NCI-H226 (cell line): ENCODE data around the gene POLR2F.
"Not testable (repeated sequence)": the region's sequence is repeated elsewhere in the genome, so short reads cannot be mapped to it uniquely, and the experiment has no call there.

Source experiments
- DNase-seq: peaks from one replicate; pipeline ENCODE4 v3.0.0-alpha.2; 2015

The POLR2F gene

DNA sequence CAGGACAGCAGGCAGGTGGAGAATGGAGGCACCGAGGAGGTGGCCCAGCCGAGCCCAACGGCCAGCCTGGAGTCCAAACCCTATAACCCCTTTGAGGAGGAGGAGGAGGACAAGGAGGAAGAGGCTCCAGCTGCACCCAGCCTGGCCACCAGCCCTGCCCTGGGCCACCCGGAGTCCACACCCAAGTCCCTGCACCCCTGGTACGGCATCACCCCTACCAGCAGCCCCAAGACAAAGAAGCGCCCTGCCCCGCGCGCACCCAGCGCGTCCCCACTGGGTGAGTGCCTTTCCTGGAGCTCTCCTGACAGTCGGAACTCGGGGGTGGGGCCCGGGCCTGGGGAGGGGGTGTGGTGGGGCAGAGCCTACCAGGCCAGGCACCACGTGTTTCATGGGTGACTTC lies 27.7 kb upstream of the POLR2F start:
- DNase-seq: no peak

DNA sequence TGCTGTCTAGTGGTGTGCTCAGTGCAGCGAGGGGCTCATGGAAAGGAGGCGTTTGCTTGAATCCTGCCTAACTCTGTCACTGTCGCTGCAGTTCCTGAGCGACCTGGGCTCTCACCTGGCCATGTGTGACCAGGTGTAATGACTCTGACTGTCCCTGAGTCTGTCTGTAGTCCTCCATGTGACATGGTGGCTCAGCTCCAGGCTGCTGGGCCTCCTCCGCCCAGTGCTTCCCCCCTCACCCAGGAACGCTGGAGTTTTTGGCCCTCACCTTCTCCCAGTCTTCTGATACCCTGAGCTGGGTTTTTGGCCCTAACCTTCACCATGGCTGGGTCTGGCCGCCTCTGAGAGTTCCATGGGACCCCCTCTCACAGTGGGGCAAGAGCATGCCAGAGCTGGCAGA lies 27.1 kb upstream of the POLR2F start:
- no peak for DNase-seq

DNA sequence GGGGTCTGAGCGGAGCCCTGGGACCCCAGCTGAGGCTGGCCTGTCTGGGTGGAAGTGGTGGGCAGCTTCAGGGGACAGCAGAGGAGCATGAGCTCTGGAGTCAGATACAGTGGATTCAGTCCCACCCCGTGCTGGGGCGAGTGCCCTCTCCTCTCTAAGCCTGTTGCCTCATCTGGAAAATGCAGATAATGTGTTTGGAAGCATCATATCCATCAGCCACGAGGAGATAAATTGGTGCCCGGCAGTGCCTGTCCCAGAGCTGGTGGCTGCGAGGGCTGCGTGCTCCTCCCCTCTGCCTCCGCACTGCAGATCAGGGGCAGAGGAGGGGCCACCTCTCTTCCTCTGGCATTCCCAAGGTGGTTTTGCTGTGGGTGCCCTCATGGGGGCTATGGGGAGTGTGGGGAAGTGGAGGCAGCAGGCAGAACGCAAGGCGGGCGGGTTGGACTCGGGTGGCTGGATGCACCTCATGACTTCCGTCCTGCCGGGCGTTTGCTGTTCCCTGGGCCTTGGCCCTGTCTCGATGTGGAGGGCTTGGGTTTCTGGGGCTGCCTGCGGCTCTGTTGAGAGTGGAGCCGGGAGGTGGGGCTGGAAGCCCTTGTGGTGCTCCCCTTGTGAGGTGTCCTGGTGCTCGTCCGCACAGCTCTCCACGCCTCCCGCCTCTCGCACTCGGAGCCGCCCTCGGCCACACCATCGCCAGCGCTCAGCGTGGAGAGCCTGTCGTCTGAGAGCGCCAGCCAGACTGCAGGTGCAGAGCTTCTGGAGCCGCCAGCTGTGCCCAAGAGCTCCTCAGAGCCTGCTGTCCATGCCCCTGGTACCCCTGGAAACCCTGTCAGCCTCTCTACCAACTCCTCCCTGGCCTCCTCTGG lies 26.5 kb upstream of the POLR2F start:
- no peak for DNase-seq

DNA sequence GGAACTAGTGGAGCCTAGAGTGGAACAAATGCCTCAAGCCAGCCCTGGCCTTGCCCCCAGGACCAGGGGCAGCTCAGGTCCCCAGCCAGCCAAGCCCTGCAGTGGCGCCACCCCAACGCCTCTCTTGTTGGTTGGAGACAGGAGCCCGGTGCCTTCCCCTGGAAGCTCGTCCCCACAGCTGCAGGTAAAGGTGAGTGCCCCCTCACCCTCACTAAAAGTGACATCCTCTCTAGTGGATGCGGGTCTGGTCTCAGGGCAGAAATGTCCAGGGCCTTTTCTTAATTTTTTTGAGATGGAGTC lies 25.9 kb upstream of the POLR2F start:
- no peak for DNase-seq

DNA sequence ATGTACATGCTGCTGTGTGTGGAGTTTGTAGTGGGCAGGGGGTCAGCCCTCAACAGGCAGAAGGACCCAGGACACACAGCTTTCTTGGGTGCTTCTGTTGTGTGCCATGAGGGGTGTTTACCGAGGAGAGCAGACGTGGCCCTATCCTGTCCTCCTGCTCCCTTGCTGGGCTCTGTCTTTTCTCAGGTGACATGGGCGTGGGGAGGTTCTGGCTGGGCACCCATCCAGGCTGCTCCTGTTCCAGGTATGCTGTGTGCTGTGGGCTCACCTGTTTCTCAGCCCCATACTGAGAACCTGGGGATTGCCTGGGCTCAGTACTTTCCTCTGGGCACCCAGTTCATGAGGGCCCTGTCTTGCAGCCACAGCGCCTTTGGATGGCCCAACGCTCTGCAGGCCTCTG lies 24.1 kb upstream of the POLR2F start:
- no peak for DNase-seq

DNA sequence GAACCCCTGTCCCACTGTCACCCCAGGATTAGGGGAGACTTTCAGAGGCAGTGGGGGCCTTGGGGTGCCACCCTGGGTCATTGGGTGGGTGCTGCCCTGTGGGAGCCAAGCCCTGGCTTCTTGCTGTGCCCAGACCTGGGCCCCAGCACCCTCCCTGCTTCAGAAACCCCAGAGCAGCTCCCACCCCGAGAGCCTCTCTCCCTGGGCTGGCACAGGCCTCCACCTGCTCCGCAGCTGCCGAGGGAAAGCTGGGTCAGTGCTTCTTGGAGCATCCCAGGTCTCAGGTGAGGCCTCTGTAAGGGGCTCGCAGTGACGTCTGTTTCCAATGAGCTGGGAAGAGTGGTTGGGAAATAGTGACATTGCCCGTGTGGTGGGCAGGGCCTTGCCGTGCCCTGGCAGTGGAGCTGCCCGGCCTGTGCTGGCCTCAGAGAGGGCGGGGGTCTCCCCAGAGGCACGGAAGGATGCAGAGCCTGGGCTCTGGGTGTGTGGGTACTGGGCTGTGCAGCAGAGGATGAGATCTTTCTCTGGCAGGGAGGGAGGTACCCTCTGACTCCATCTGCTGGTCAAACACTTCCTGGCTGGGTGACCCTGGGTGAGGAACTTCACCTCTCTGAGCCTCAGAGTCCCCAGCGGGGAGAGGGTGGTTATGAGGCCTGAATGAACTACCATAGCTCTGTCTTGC lies 23.1 kb upstream of the POLR2F start:
- DNase-seq: no peak

DNA sequence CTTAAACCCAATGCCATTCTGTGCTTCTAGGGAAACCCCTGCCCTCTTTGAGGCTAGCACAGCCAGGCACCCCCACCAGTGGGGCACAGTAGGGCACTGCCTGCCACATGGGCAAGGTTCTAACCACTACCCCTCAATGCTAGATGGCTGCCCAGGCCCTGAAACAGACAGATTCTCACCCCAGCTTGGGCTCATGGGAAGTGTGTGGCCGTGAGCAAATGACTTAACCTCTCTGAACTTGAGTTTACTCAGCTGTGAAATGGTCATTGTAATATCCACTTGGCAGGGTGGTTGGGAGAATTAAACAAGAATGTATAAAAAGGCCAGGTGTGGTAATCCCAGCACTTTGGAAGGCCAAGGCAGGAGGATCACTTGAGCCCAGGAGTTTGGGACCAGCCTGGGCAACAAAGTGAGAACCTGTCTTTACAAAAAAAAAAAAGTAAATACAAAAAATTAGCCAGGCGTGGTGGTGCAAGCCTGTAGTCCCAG lies 22.5 kb upstream of the POLR2F start:
- DNase-seq: no peak

DNA sequence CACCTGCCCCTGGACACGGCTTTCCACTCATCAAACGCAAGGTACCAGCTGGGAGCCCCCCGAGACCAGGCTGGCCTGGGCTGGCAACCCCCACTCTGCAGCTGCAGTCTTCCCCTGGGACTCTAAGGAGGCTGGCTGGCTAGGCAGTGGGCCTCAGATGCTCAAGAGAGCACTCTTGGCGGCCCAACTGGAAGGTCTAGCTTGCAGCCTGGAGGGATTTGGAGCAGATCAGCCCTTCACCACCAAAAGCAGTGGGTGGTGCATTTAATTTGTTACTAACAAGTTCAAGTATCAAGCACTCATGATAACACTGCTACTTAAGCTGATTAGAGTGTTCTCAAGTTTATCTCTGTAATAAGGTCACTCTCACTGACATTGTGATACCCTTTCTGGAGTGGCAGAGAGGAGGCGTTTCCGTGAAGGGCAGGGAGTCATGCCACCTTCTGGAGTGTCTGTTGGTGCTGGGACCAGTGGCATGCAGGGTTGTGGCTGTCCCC lies 21.6 kb upstream of the POLR2F start:
- no peak for DNase-seq

DNA sequence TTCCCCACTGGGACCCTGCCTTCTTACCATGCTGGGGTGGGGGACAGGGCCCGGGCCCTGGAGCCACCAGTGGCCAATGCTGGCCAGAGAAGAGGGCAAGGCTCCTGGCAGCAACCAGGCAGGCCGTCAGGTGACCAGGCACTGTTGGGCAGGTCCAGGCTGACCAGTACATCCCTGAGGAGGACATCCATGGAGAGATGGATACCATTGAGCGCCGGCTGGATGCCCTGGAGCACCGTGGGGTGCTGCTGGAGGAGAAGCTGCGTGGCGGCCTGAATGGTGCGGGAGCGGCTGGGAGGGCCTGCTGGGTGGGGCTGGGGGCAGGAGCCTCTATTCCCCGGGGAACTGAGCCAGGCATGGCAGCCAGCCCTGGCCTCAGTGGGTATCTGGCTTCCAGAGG lies 21.1 kb upstream of the POLR2F start:
- DNase-seq: no peak

DNA sequence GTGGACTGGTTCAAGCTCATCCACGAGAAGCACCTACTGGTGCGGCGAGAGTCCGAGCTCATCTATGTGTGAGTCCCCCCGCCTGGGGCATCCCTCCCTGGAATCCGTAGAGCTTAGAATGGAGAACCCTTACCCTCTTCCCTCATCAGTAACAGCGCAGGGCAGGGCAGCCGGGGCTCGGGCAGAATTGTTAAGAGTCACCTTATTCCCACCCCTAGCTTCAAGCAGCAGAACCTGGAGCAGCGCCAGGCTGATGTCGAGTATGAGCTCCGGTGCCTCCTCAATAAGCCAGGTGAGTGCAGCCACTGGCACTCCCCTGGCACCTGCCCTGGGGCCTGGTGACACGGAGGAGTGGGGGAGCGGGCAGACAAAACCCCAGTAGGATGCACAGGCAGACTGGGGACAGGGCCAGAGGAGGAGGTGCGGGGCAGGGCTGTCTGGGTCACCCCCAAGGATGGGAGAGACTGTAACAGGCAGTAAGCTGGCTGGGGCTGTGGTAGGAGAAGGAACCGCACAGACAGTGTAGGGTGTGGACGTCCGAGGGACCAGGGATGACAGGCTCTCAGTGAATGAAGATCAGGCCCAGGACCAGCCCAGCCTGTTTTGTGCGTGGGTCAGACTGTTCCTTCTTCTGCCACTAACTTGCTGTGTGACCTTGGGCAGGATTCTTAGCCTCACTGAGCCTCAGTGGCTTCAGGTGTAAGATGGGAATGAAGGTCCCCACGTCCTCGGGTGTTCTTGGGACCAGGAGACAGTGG lies 20.5 kb upstream of the POLR2F start:
- no peak for DNase-seq

DNA sequence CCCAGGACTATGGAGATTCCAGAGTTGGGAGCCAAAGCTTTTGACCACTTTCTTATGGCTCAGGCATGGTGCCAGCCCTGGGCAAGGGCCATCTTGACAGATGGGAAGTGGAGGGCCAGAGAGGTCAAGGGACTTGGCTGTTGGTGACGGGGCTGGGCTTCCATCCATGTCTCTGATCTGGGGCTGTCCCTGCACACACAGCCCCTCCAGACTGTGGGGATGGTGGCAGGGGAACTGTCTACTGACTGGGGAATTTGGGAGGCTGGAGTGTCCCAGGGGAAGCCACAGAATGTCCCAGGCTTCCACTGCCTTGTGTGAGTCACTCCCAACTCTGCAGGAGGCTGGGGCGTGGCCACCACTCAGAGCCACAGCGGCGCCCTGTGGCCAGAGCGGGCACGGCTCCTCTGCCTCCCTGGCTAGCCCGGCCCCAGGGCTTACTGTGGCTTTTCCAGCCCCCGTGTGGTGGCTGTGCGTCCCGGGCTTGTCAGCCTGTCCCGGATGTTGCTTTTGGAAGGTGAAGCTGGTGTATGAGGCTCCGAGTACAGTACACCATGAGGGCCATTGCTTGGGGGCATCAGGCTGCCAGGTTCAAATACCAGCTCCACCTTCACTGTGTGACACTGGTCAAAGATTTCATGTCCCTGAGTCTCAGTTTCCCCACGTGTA lies 19.7 kb upstream of the POLR2F start:
- peak; percentile 49 for DNase-seq

DNA sequence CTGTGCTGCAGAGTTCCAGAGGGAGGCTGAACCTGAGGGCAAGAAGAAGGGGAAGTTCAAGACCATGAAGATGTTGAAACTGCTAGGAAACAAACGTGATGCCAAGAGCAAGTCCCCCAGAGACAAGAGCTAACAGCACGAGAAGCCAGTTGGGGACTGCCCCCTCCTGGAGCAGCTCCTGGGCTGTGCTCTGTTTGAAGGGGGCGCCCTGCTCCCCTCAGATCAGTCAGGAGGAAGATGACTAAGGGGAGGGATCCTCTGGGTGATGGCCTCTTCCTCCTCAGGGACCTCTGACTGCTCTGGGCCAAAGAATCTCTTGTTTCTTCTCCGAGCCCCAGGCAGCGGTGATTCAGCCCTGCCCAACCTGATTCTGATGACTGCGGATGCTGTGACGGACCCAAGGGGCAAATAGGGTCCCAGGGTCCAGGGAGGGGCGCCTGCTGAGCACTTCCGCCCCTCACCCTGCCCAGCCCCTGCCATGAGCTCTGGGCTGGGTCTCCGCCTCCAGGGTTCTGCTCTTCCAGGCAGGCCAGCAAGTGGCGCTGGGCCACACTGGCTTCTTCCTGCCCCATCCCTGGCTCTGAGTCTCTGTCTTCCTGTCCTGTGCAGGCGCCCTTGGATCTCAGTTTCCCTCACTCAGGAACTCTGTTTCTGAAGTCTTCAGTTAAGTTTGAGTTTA lies 12.7 kb upstream of the POLR2F start:
- no peak for DNase-seq

DNA sequence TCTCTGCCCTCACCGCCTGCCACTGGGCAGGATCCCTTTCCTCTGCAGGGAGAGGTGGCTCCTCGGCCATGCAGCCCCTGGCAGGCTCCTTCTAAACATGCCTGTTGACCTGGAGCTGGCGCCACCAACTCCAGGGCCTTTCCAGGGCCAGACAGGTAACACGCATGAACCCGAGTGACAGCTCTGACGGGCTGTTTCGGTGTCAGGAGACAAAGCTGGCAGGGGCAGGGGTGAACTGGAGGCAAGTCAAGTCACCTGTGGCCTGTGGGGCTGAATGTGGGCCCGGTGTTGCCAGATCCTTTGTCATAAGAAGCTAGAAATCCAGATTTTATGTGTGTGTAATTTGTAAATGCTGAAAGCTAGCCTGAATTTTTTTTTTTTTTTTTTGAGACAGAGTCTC lies 11.4 kb upstream of the POLR2F start:
- DNase-seq: no peak

DNA sequence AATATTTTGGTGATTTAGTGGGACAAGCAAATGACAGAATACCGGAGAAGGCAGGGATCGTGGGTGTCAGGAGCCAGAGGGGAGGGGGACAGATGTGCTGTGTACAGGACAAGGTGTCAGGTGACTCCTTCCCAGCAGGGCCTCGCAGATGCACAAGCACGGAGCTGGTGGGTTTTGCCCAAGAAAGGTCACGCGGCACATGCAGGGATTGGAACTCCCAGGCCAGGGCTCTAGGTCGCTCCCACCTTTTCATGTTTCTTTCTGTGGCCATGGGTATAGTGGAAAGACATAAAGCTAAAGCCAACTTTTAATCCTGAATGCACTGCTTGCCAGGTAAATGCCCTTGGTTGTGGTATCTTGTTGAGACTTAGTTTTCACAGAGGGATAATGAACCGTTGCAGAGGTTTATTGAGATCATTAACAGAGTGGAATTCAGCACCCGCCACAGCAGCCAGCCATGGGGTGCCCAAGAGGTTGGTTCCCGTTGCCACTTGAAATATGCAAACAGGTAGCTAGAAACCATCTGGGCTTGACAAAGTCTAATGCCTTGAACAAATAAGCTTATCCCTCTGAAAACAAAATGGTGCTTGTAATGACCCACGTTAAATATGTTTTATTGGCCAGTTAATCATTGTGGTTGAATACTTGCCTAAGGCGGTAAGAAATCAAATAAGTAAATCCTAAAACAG lies 10.2 kb upstream of the POLR2F start:
- DNase-seq: no peak

DNA sequence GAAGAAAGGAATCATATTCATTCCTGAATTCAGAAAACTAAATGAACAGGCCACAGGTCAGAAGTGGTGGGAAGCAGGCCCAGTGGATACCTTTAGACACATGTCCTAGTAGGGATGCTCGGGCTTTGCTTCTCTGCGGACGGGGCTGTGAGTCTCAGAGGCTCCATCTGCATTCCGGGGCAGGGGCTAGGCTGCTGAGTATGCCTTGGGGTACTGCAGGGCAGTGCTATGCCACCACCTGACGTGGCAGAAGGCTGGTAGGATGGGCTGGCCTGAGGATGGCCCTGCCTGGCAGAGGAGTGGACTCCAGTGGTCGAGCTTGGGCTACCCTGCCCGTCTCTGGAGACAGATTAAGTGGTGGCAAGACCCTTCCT lies 9.7 kb upstream of the POLR2F start:
- no peak for DNase-seq

DNA sequence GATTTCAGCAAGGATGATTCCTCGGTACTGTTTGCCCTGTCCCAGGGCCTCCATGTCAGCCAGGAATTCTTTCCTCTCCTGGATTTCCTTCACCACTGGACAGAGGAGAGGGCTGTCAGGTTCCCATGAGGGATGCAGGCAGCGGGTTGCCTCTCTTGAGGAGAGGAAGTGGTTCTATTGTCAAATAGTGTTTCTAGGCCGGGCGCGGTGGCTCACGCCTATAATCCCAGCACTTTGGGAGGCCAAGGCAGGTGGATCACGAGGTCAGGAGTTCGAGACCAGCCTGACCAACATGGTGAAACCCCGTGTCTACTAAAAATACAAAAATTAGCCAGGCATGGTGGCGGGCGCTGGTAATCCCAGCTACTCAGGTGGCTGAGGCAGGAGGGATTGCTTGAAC lies 9.1 kb upstream of the POLR2F start:
- not testable (repeated sequence) for DNase-seq

DNA sequence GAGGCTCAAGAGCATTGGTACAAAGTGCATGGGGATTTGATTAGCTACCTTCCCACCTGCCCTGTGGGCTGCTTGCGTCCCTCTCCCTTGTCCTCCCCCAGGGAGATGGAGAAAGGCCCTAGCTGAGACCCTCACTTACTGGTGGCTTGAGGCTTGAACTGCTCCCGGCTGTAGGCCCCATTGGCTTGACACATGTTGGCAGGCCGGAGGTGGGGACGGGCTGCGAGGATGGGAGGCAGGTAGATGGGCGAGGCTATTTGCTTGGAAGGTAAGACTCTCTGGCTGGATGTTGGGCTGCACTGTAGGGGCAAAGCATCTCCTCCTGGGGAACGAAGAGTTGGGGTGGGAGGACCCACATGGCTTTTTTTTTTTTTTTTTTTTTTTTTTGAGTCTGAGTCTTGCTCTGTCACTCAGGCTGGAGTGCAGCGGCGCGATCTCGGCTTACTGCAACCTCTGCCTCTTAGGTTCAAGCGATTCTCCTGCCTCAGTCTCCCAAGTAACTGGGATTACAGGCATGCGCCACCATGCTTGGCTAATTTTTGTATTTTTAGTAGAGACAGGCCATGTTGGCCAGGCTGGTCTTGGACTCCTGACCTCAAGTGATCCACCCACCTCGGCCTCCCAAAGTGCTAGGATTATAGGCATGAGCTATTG lies 6.2 kb upstream of the POLR2F start:
- not testable (repeated sequence) for DNase-seq

DNA sequence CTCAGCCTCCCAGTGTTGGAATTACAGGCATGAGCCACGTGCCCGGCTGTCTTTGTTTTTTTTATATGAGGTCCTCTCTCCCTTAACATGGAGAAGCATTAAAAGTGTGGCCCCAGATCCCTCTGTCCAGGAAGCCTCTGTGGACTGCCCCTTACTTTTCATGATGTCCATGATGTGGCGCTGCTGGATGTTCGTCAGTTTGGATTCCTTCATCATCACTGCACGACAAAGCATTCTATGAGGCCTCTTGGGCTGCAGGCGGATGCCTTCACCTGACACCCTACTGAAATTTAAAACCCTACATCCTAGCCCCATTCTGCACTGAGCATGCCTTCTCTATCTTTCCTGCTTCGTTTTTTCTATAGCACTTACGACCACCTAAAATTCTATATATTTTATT lies 2.2 kb upstream of the POLR2F start:
- no peak for DNase-seq

DNA sequence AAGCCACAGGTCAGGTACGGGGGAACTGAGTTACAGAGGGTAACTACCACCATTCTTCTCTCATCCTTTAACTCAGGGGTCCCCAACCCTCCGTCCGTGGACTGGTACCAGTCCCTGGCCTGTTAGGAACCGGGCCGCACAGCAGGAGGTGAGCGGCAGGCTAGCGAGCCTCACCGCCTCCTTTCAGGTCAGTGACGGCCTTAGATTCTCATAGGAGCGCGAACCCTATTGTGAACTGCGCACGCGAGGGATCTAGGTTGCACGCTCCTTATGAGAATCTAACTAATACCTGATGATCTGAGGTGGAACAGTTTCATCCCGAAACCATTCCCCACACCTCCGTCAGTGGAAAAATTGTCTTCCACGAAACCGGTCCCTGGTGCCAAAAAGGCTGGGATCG lies 870 bp upstream of the POLR2F start:
- not testable (repeated sequence) for DNase-seq

DNA sequence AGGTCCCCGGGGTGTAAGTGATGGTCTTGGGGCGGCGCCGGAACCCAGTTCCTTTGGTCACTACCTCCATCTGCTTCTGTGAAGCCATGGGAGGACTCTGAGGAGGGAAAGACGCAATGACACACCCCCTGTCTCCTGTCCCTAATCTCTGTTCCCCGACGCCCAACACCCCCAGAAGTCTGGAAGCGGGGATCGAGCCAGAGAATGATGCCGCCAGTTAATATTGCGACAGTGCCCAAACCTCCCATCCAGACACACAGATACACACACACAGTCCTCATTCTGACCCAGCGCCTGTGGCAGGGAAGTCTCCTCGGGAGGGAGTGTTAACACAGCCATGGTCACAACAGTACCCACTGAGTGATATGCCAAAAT lies 450 bp upstream of the POLR2F start:
- no peak for DNase-seq

DNA sequence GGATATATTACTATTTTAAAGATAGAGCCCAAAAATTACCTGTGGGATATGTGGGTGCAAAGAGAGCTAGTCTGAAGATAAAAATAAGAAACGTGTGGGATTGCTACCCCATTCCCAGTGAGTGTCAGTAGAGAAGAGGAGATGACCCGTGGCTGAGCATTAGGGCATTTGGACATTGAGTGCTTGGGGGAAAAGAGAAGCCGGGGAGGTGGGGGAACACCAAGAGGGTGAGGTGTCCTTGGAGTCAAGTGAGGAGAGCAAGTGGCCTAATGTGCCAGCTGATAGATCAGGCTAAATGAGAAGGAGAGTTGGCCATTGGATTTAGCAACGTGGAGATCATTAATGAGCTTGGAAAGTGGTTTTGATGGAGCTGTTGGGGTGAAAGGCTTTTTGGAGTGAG lies 1.2 kb downstream of the POLR2F start:
- no peak for DNase-seq
